Fibroblast of pulmonary artery (primary cell): Measurements from ENCODE around the gene SLC2A10.
"Not testable (repeated sequence)": the region's sequence is repeated elsewhere in the genome, so short reads cannot be mapped to it uniquely, and the experiment has no call there.

Source experiments
- DNase-seq: peaks from one replicate; pipeline ENCODE4 v3.0.0-alpha.2; 2010; ENCODE audit warnings: low read depth
- H3K4me3 ChIP-seq: replicated peaks from 2 replicates; pipeline ENCODE4 v1.5.1; 2011; ENCODE audit warnings: low read depth, mild to moderate bottlenecking, control low read depth, low read length, moderate library complexity
- TF ChIP-seq, protein P1 (sequence below): IDR thresholded peaks from 2 replicates; pipeline ENCODE4 v1.5.1; 2011; ENCODE audit warnings: mild to moderate bottlenecking, control low read depth, low read length, inconsistent platforms; ENCODE audit errors: missing control alignments

SLC2A10 gene

DNA sequence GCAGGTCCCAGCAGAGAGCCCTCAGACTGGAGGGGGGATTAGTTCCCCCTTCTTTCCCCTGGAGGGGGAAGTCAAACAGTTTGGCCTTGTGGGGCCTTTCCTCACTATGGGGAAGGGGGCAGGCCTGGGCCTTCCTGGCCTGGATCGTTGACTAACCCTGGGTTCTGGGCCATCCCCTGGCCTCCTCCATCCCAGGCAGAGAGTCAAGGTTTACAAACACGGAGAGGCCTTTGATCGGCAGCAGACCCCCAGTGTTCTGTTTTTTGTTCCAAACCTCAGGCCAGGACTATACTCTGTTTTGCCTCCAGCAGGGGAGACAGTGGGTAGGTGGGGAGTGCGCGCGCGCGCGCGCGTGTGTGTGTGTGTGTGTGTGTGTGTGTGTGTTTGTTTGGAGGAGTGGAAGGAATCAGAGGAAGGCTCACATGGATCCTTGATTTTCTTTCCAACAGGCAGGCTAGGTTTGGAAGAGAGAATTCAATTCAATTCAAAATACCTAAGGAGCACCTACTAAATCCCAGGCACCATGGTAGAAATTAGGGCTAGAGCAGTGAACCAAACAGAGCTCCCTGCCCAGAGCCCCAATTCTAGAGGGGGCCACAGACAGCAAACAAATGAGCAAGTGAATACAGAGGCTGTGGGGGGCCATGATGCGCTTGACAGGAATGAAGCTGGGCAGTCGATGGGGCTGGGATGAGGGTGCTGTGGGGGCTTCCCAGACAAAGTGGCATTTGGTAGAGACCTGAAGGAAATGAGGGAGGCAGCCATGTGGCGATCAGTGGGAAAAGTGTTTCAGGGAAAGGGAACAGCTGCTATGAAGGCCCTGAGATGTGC, 35.0 kb upstream of the SLC2A10 start:
- TF ChIP-seq, protein P1, sequence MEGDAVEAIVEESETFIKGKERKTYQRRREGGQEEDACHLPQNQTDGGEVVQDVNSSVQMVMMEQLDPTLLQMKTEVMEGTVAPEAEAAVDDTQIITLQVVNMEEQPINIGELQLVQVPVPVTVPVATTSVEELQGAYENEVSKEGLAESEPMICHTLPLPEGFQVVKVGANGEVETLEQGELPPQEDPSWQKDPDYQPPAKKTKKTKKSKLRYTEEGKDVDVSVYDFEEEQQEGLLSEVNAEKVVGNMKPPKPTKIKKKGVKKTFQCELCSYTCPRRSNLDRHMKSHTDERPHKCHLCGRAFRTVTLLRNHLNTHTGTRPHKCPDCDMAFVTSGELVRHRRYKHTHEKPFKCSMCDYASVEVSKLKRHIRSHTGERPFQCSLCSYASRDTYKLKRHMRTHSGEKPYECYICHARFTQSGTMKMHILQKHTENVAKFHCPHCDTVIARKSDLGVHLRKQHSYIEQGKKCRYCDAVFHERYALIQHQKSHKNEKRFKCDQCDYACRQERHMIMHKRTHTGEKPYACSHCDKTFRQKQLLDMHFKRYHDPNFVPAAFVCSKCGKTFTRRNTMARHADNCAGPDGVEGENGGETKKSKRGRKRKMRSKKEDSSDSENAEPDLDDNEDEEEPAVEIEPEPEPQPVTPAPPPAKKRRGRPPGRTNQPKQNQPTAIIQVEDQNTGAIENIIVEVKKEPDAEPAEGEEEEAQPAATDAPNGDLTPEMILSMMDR: no peak
- no peak for DNase-seq
- H3K4me3 ChIP-seq: no peak overlapping the region

DNA sequence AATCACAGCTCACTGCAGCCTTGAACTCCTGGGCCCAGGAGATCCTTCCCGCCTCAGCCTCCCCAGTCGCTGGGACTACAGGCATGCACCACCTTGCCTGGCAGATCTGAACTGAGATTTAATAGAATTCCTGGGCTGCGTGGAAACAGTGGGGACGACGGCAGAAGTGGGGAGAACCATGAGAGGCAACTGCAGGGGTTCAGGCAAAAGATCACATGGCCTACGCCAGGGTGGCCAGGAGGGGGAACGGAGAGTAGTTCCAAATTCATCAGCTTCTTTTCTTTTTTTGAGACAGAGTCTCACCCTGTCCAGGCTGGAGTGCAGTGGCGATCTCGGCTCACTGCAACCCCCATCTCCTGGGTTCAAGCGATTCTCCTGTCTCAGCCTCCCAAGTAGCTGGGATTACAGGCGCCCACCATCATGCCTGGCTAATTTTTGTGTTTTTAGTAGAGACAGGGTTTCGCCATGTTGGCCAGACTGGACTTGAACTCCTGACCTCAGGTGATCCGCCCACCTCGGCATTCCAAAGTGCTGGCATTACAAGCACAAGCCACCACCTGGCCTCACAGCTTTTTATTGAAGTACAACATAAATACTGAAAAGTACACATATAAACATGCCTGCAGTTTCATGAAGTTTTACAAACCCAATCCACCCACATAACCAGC, 32.7 kb upstream of the SLC2A10 start:
- not testable (repeated sequence) for DNase-seq, H3K4me3 ChIP-seq

- no peak overlapping the region for H3K4me3 ChIP-seq
- TF ChIP-seq, protein P1: no peak
- DNase-seq: no peak
These were observed 31.8 kb upstream of the SLC2A10 start for GRCh38 chr20:46677608-46678007.

DNA sequence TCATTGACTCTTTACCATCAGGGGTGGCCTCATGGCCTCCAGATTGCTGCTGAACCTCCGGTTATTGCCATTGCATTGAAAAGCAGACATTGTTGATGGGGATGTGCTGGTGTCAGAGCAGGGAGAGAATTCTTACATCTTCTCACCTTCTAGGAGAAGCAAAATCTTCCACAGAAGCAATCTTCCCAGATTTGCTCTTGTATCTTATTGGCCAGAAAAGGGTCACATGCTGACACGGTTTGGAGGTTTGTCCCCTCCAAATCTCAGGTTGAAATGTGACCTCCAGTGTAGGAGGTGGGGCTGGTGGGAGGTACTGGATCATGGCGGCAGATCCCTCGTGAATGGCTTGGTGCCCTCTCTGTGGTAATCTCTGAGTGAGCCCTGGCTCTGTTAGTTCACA, 30.9 kb upstream of the SLC2A10 start:
- TF ChIP-seq, protein P1: no peak
- H3K4me3 ChIP-seq: no peak overlapping the region
- DNase-seq: no peak

DNA sequence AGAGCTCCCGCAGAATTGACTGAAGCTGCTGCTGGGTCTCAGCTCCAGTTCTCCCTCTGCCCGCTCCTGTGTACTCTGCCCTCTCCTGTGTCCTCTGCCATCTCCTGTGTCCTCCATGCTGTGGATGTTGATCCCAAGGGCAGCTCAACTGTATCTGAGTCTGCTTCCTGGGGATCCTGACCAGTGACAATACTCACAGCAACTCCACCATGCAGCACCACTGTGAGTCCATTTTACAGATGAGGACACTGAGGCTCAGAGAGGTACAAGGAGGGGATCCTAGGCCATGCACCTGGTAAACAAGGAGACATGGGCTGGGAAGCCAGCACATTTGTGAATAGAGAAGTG, 28.8 kb upstream of the SLC2A10 start:
- TF ChIP-seq, protein P1: no peak
- no peak for DNase-seq
- no peak overlapping the region for H3K4me3 ChIP-seq

DNA sequence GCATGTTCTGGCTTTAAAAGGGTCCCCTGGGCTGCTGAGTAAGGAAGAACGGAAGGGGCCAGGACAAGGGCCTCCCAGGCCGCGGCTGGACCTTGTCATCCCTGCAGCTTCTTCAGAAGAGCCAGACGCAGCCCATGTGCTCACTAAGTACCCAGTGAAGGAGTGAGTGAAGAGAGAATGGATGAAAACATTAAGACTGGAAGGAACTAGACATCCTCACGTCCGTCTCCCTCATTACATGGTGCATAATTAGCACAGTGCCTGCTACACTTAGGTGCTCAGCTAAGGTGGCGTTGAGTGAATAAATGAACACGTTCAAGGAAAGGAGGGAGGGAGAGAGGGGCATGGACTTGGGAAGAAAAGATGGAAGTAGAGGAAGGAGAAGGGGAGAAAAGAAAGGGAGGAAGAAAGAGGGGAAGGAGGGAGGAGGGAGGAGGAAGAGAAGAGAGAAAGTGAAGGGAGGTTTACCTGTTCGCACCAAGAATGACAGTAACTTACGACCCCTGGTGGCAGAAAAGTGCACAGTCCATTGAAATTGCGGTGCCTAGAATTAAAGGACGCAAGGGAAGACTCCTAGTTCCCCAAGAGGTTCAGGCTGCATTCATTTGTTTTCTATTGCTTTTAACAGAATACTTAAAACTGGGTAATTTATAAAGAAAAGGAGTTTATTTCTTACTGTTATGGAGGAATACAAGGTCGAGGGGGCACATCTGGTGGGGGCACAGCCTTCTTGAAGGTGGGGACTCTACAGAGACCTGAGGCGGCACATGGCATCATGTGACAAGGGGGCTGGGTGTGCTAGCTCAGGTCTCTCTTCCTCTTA, 28.2 kb upstream of the SLC2A10 start:
- no peak overlapping the region for H3K4me3 ChIP-seq
- TF ChIP-seq, protein P1: peak; percentile 88
- DNase-seq: peak; percentile 66

- TF ChIP-seq, protein P1: no peak
- DNase-seq: no peak
- no peak overlapping the region for H3K4me3 ChIP-seq
These were observed 27.2 kb upstream of the SLC2A10 start for GRCh38 chr20:46682063-46682821.
